ACHN (cell line): ENCODE results near the gene FNDC5.
"Not testable (repeated sequence)": the region's sequence is repeated elsewhere in the genome, so short reads cannot be mapped to it uniquely, and the experiment has no call there.

Source experiments
- DNase-seq: peaks from one replicate; pipeline ENCODE4 v3.0.0-alpha.2; 2015
- in situ Hi-C: cut with HindIII; loops from 2 replicates; pipeline ENCODE4 v1.10.0; 2017; ENCODE audit warnings: low sequenced_read_pairs, low pct_ligation_motif_present, low pct_unique_long_range_greater_than_20kb

The FNDC5 gene

GRCh38 chr1:32870615-32871363 lies at the start of gene FNDC5:
Gene FNDC5, minus strand, starts transcription at chr1:32870912.
- in situ Hi-C loops, result no loop called here

GRCh38 chr1:32919811-32920733 lies 49.4 kb upstream of the FNDC5 start:
- peak; percentile 31 for DNase-seq
- in situ Hi-C loops, result no loop called here

More at GRCh38 chr1:32870615-32871363, at the start of gene FNDC5:
- DNase-seq, result no peak

GRCh38 chr1:32918179-32918578 lies 47.5 kb upstream of the FNDC5 start:
- no peak for DNase-seq
- in situ Hi-C loops, result no loop called here

- DNase-seq, result no peak
- in situ Hi-C loops, result no loop called here
Measured at GRCh38 chr1:32917521-32917920, 46.8 kb upstream of the FNDC5 start.

GRCh38 chr1:32915766-32916706 lies 45.3 kb upstream of the FNDC5 start:
- in situ Hi-C loops, result no loop called here
- DNase-seq, result no peak

- in situ Hi-C loops, result no loop called here
- no peak for DNase-seq
Measured at GRCh38 chr1:32910319-32910718, 39.6 kb upstream of the FNDC5 start.

- in situ Hi-C loops, result no loop called here
- no peak for DNase-seq
Measured at GRCh38 chr1:32907435-32907834, 36.7 kb upstream of the FNDC5 start.

- in situ Hi-C loops, result no loop called here
Measured at GRCh38 chr1:32906654-32907053, 35.9 kb upstream of the FNDC5 start.

GRCh38 chr1:32905588-32905987 lies 34.9 kb upstream of the FNDC5 start:
- in situ Hi-C loops, DNase-seq: not testable (repeated sequence)

More at GRCh38 chr1:32906654-32907053, 35.9 kb upstream of the FNDC5 start:
- DNase-seq, result no peak

- DNase-seq, result no peak
- in situ Hi-C loops, result no loop called here
Measured at GRCh38 chr1:32904797-32905196, 34.1 kb upstream of the FNDC5 start.

GRCh38 chr1:32903991-32904785 lies 33.5 kb upstream of the FNDC5 start:
- in situ Hi-C loops, result no loop called here
- no peak for DNase-seq

GRCh38 chr1:32902535-32902920 lies 31.8 kb upstream of the FNDC5 start:
- no peak for DNase-seq
- in situ Hi-C loops, result no loop called here

GRCh38 chr1:32901823-32902534 lies 31.3 kb upstream of the FNDC5 start:
- no peak for DNase-seq
- in situ Hi-C loops, result no loop called here

GRCh38 chr1:32900956-32901822 lies 30.5 kb upstream of the FNDC5 start, which contains the start of gene TMEM54:
Gene TMEM54, minus strand, starts transcription at chr1:32901389. Its CDS starts 151 bp downstream, at chr1:32901238.
- in situ Hi-C loops, result no loop called here
- peak; percentile 60 for DNase-seq

GRCh38 chr1:32900371-32900955 lies 29.8 kb upstream of the FNDC5 start:
- DNase-seq, result no peak
- in situ Hi-C loops, result no loop called here
